ENCODE measurements around the gene SSBP3. TPM values are rescaled to one million over a fixed set of nuclear protein-coding genes. Genes with fewer than 3 reads are reported as not detected.

SSBP3 gene
- total RNA-seq, 1 experiment from 2014 or later, result 37.5 TPM

- H3K4me2 ChIP-seq (ENCODE audit: low read length), result no peak overlapping the region
- H3K27me3 ChIP-seq (ENCODE audit: insufficient read depth, low read length), result no peaks in the 10 kb centered on the region
- intact Hi-C loops (cut with micrococcal nuclease), result no loop called here
- ATAC-seq (no peak), DNase-seq (ENCODE audit: low read depth, low spot score) (no peak)
- H3K9me3 ChIP-seq (ENCODE audit: control insufficient read depth in 1 of 2, insufficient read depth in 1 of 2, low read depth in 1 of 2, low read length in 2 of 2), result no peaks in the 10 kb centered on the region
- H3K36me3 ChIP-seq (ENCODE audit: control insufficient read depth in 1 of 2, insufficient read depth in 2 of 2, low read length in 2 of 2), result no peaks in the 10 kb centered on the region
- peaks cover 13 to 16% of the 10 kb centered on the region in 2 experiments; a peak in 3 of 4 replicates for H3K4me1 ChIP-seq (ENCODE audit: control insufficient read depth in 1 of 2, insufficient read depth in 2 of 2, low read length in 2 of 2)
- H3K9me2 ChIP-seq (ENCODE audit: insufficient read depth), result no peaks in the 10 kb centered on the region
- ChIA-PET CTCF (no interaction called here), RAD21 (ENCODE audit: low non-redundant PET in 1 of 2, low total read pairs in 2 of 2, uncharacterized antibody in 2 of 2, unreplicated experiment in 2 of 2) (no interaction called here), POLR2A (no interaction called here)
- no peak overlapping the region for H3K4me3 ChIP-seq (replicated peaks in 1 of 2; ENCODE audit: low read depth in 1 of 2, low read length in 2 of 2)
- no peaks in the 10 kb centered on the region for H3K79me2 ChIP-seq (ENCODE audit: insufficient read depth, low read length)
- no peak overlapping the region for H3K9ac ChIP-seq (ENCODE audit: low read length)
- H4K20me1 ChIP-seq (ENCODE audit: insufficient read depth), result no peaks in the 10 kb centered on the region
- no peak for TF ChIP-seq ZFX (IDR thresholded peaks at IDR 0.05)
- no peak for TF ChIP-seq ZNF274 (IDR thresholded peaks at IDR 0.05; ENCODE audit: low read depth, low read length)
- no peak for TF ChIP-seq CEBPB (IDR thresholded peaks at IDR 0.05; ENCODE audit: low read depth)
- TF ChIP-seq SP1 (IDR thresholded peaks at IDR 0.05; ENCODE audit: low read depth), result no peak
- no peak for TF ChIP-seq MAX (IDR thresholded peaks at IDR 0.05)
- TF ChIP-seq JUND (IDR thresholded peaks at IDR 0.05), result no peak
- no peak for TF ChIP-seq FOSL1 (IDR thresholded peaks at IDR 0.05; ENCODE audit: low read depth)
- TF ChIP-seq CBX3 (IDR thresholded peaks at IDR 0.05; ENCODE audit: low read depth), result no peak
- TF ChIP-seq RAD21 (IDR thresholded peaks at IDR 0.05; ENCODE audit: low read depth), result no peak
- no peak for TF ChIP-seq TCF7L2 (IDR thresholded peaks at IDR 0.05; ENCODE audit: borderline replicate concordance, extremely low read depth, insufficient read depth, insufficient read length)
- TF ChIP-seq EZH2 (IDR thresholded peaks at IDR 0.05), result no peak
- no peak for TF ChIP-seq YY1 (IDR thresholded peaks at IDR 0.05; ENCODE audit: extremely low read depth, insufficient replicate concordance, low read depth, low read length)
- TF ChIP-seq SIN3A (IDR thresholded peaks at IDR 0.05; ENCODE audit: low read depth), result no peak
- TF ChIP-seq EGR1 (IDR thresholded peaks at IDR 0.05; ENCODE audit: low read depth), result no peak
- no peak for TF ChIP-seq POLR2AphosphoS5 (IDR thresholded peaks at IDR 0.05; ENCODE audit: low read depth, low read length)
- no peak overlapping the region for H2AFZ ChIP-seq (ENCODE audit: low read depth, low read length, poor library complexity, severe bottlenecking)
- H3K27ac ChIP-seq (ENCODE audit: low read depth, low read length), result no peak overlapping the region
- BruUV-seq (replicated peaks), result no TSS peak
Measured at GRCh38 chr1:54257876-54258275, 148.3 kb downstream of the SSBP3 start.

GRCh38 chr1:54257346-54257620 is 148.9 kb downstream of the SSBP3 start:
- Histone ChIP-seq H3K4me2 (ENCODE audit: low read length) (no peak overlapping the region), H3K9me2 (ENCODE audit: insufficient read depth) (no peaks in the 10 kb centered on the region), H3K9ac (ENCODE audit: low read length) (no peak overlapping the region), H3K27ac (ENCODE audit: low read depth, low read length) (no peak overlapping the region), H4K20me1 (ENCODE audit: insufficient read depth) (no peaks in the 10 kb centered on the region), H3K36me3 (ENCODE audit: control insufficient read depth in 1 of 2, insufficient read depth in 2 of 2, low read length in 2 of 2) (no peaks in the 10 kb centered on the region), H2AFZ (ENCODE audit: low read depth, low read length, poor library complexity, severe bottlenecking) (no peak overlapping the region), H3K79me2 (ENCODE audit: insufficient read depth, low read length) (no peaks in the 10 kb centered on the region), H3K4me1 (ENCODE audit: control insufficient read depth in 1 of 2, insufficient read depth in 2 of 2, low read length in 2 of 2) (peaks cover 13 to 22% of the 10 kb centered on the region in 2 experiments; a peak in 3 of 4 replicates), H3K27me3 (ENCODE audit: insufficient read depth, low read length) (no peaks in the 10 kb centered on the region), H3K9me3 (ENCODE audit: control insufficient read depth in 1 of 2, insufficient read depth in 1 of 2, low read depth in 1 of 2, low read length in 2 of 2) (no peaks in the 10 kb centered on the region), H3K4me3 (replicated peaks in 1 of 2; ENCODE audit: low read depth in 1 of 2, low read length in 2 of 2) (no peak overlapping the region)
- ChIA-PET CTCF (no interaction called here), RAD21 (ENCODE audit: low non-redundant PET in 1 of 2, low total read pairs in 2 of 2, uncharacterized antibody in 2 of 2, unreplicated experiment in 2 of 2) (no interaction called here), POLR2A (no interaction called here)
- intact Hi-C loops (cut with micrococcal nuclease), result no loop called here
- BruUV-seq (replicated peaks), result no TSS peak
- DNase-seq (ENCODE audit: low read depth, low spot score), result no peak
- no peak for ATAC-seq
- TF ChIP-seq ZBTB33 (IDR thresholded peaks at IDR 0.05; ENCODE audit: extremely low read depth, insufficient replicate concordance, low read length) (no peak), SP1 (IDR thresholded peaks at IDR 0.05; ENCODE audit: low read depth) (no peak), EZH2phosphoT487 (IDR thresholded peaks at IDR 0.05; ENCODE audit: borderline replicate concordance) (no peak), YY1 (IDR thresholded peaks at IDR 0.05; ENCODE audit: extremely low read depth, insufficient replicate concordance, low read depth, low read length) (no peak), EZH2 (IDR thresholded peaks at IDR 0.05) (no peak), RAD21 (IDR thresholded peaks at IDR 0.05; ENCODE audit: low read depth) (no peak), MAX (IDR thresholded peaks at IDR 0.05) (no peak), POLR2AphosphoS5 (IDR thresholded peaks at IDR 0.05; ENCODE audit: low read depth, low read length) (no peak), POLR2A (IDR thresholded peaks at IDR 0.05; ENCODE audit: borderline replicate concordance, extremely low read depth, insufficient read depth, insufficient read length) (no peak), SRF (IDR thresholded peaks at IDR 0.05; ENCODE audit: low read depth) (no peak), ATF3 (IDR thresholded peaks at IDR 0.05) (no peak), ELF1 (IDR thresholded peaks at IDR 0.05; ENCODE audit: borderline replicate concordance, low read depth) (no peak), TCF7L2 (IDR thresholded peaks at IDR 0.05; ENCODE audit: borderline replicate concordance, extremely low read depth, insufficient read depth, insufficient read length) (no peak), ZFX (IDR thresholded peaks at IDR 0.05) (no peak), CBX3 (IDR thresholded peaks at IDR 0.05; ENCODE audit: low read depth) (no peak)
